OCI-LY3 (cell line): ENCODE data around the gene IQGAP2.

ENCODE experiments used
- EZH2phosphoT487 ChIP-seq: fragments of 200-600 bp; shearing (Covaris generic); IDR thresholded peaks from 2 replicates; pipeline ENCODE4 v1.6.1; 2018; ENCODE audit warnings: antibody characterized with exemption, mixed run types, low read depth
- TF ChIP-seq, protein P1 (sequence below): fragments of 200-600, 300-600 bp; sonication (generic); IDR thresholded peaks from 2 replicates; pipeline ENCODE4 v1.5.1; 2014; ENCODE audit warnings: antibody characterized with exemption, low read length, low read depth

DNA sequence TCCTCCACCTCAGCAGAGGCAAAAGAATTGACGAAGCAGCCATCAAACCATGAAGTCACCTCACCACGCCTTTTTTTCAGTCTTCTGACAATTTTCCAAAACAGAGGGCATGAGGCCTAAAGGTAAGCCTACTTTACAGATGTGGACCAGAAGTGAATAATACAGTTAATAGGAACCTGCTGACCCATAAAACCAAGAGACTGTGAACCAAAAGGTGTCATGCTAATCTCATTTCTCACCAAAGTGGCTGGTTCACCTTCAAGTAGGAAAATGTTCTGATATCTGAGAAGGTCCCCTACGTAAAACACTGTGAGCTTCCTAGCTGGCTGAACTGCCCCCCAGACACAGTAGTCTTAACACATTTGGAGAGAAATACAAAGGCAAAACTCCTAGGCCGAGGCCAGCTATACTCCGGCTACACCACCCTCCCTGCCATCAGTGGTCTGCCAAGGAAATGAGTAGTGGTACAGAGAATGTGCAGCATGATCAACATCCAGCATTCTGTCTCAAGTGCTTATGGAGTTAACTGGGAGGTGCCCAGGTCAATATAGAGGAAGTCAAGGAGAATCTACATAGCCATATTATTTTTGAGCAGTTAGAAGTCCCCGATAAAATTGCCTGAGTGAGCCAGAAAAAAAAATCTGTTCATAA lies 239.4 kb downstream of the IQGAP2 start:
- TF ChIP-seq, protein P1, sequence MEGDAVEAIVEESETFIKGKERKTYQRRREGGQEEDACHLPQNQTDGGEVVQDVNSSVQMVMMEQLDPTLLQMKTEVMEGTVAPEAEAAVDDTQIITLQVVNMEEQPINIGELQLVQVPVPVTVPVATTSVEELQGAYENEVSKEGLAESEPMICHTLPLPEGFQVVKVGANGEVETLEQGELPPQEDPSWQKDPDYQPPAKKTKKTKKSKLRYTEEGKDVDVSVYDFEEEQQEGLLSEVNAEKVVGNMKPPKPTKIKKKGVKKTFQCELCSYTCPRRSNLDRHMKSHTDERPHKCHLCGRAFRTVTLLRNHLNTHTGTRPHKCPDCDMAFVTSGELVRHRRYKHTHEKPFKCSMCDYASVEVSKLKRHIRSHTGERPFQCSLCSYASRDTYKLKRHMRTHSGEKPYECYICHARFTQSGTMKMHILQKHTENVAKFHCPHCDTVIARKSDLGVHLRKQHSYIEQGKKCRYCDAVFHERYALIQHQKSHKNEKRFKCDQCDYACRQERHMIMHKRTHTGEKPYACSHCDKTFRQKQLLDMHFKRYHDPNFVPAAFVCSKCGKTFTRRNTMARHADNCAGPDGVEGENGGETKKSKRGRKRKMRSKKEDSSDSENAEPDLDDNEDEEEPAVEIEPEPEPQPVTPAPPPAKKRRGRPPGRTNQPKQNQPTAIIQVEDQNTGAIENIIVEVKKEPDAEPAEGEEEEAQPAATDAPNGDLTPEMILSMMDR = no peak
- no peak for TF ChIP-seq EZH2phosphoT487
